ENCODE results near the gene MARCKS. TPM values are rescaled to one million over a fixed set of nuclear protein-coding genes. Genes with fewer than 3 reads are reported as not detected.
A peak's percentile ranks its signal among the peaks of the same experiment; 100 is the strongest.

MARCKS gene
- total and polyA plus RNA-seq, 2 of the 13 experiments (the other 11 are each of a cell fraction or from before 2014, with no cell fraction given): 30.5 to 39.5 TPM

- TF ChIP-seq KIAA2018 (CRISPR knock-in tag; IDR thresholded peaks at IDR 0.05; ENCODE audit: borderline replicate concordance) (no peak), GABPA (IDR thresholded peaks at IDR 0.05; ENCODE audit: low read depth, low read length) (no peak), GABPA (CRISPR knock-in tag; IDR thresholded peaks at IDR 0.05; ENCODE audit: low read depth) (peak; percentile 40; the same call in 1 of the 2 replicates), PTBP1 (IDR thresholded peaks at IDR 0.05; ENCODE audit: low read depth, low read length, poor library complexity, severe bottlenecking) (no peak), HMG20B (CRISPR knock-in tag; conservative IDR thresholded peaks at IDR 0.05) (no peak), ARNT (IDR thresholded peaks at IDR 0.05) (no peak), HOXA3 (CRISPR knock-in tag; IDR thresholded peaks at IDR 0.05) (no peak), SNRNP70 (IDR thresholded peaks at IDR 0.05; ENCODE audit: low read depth, low read length) (no peak), ZSCAN30 (CRISPR knock-in tag; IDR thresholded peaks at IDR 0.05) (no peak), KLF6 (CRISPR knock-in tag; IDR thresholded peaks at IDR 0.05) (no peak), ZNF660 (CRISPR knock-in tag; IDR thresholded peaks at IDR 0.05; ENCODE audit: borderline replicate concordance, low read depth) (no peak), BCLAF1 (IDR thresholded peaks at IDR 0.05) (no peak), SAP130 (CRISPR knock-in tag; IDR thresholded peaks at IDR 0.05; ENCODE audit: low read depth) (peak; percentile 51), ZEB1 (IDR thresholded peaks at IDR 0.05; ENCODE audit: insufficient replicate concordance, low read depth) (no peak), ZNF292 (CRISPR knock-in tag; IDR thresholded peaks at IDR 0.05; ENCODE audit: borderline replicate concordance, low read depth) (0 out of 2 replicates have a peak, but pooled peaks have one; percentile 43), HNF1B (CRISPR knock-in tag; IDR thresholded peaks at IDR 0.05) (peak; percentile 43; the same call in 1 of the 2 replicates), ZNF792 (CRISPR knock-in tag; IDR thresholded peaks at IDR 0.05) (no peak), ATF7 (IDR thresholded peaks at IDR 0.05) (no peak), ATF7 (CRISPR knock-in tag; IDR thresholded peaks at IDR 0.05) (no peak)
These were observed 46.7 kb downstream of the MARCKS start (continued) for GRCh38 chr6:113903666-113904330.
